Aortic smooth muscle cell (primary cell): Measurements from ENCODE around the gene MS4A2. TPM values are rescaled to one million over a fixed set of nuclear protein-coding genes. Genes with fewer than 3 reads are reported as not detected.

Source experiments
- total RNA-seq: library from RNA; depleted of rRNA; stranded (reverse); fragments of >200 nt; gene quantifications from 2 replicates; pipeline ENCODE4 v1.2.3, GENCODE V29; 2014

Gene MS4A2
- total RNA-seq: not detected in 2 replicates

DNA sequence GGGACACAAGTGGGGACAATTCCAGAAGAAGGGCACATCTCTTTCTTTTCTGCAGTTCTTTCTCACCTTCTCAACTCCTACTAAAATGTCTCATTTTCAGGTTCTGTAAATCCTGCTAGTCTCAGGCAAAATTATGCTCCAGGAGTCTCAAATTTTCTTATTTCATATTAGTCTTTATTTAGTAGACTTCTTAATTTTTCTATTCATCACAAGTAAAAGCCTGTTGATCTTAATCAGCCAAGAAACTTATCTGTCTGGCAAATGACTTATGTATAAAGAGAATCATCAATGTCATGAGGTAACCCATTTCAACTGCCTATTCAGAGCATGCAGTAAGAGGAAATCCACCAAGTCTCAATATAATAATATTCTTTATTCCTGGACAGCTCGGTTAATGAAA is at the start of gene MS4A2:
MS4A2 (plus strand) TSS at position 301 of the 400 bp plus-strand sequence. CDS start 102 bp downstream, outside the sequence.

DNA sequence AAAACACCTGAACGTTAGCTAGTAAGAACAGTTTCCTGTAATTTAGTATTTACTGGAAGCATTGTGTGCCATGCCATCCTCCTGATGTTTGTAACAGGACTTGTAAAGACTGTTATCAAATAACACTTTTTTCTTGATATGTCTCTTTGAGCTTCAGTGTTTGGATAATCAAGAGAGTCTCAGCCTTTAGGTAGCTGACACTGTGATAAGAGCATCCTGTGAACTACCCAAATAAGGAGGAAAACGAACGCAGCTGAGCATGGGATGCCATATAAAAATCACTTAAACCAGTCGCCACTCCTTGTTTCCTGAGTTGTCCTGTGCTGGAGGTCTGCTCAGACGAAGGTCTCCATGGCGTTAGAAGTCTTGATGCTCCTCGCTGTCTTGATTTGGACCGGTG is 48.4 kb upstream of the MS4A2 start, which contains the start of gene OOSP2:
OOSP2 (plus strand) TSS at position 301 of the 400 bp plus-strand sequence; CDS start at position 352, 51 bp downstream.

DNA sequence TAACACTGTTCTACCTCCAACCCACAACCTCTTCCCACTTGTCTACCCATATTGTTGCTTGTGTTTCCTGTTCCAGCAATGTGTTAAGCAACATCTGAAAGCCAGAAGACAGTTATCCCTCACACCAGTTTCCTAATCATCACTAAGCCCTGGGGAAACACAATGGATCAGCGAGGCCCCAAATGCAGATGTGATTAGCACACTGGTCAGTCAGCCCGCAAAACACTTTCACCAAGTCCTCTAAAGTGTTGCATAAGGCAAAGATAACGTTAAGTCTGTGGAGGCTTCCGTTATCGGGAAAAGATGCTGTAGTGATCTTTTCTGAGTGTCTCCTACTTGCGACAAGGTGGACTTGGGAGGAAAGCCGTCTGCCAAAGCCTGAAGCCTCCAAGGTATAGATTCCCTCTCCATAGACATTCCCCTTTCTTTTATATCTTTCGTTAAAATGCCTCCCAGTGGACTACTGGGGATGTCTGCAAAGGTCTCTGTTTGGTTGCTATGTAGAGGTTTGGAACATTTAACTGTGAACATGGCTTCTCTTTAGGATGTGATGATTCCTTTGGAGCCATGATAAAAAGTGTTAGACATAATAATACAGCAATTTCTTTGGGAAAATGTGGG is 32.0 kb upstream of the MS4A2 start, which contains the start of gene MS4A3:
MS4A3 (plus strand) TSS at position 317 of the 621 bp plus-strand sequence. CDS start 4,496 bp downstream, outside the sequence.

Other genes starting within 250 kb of the MS4A2 start
- gene CBLIF, start 243.2 kb upstream of the MS4A2 start, total RNA-seq: not detected in 2 replicates
- gene TCN1, start 222.2 kb upstream of the MS4A2 start, total RNA-seq: under 0.01 TPM in 1 of 2 replicates, not detected in the other
- not detected in 2 replicates for gene OOSP3, start 209.9 kb upstream of the MS4A2 start, total RNA-seq
- not detected in 2 replicates for gene OOSP1, start 150.2 kb upstream of the MS4A2 start, total RNA-seq
- not detected in 2 replicates for gene OOSP4A, start 124.6 kb upstream of the MS4A2 start, total RNA-seq
- gene OOSP4B, start 71.5 kb upstream of the MS4A2 start, total RNA-seq: not detected in 2 replicates
- gene OOSP2, start 48.3 kb upstream of the MS4A2 start, total RNA-seq: not detected in 2 replicates
- not detected in 2 replicates for gene MS4A3, start 32.0 kb upstream of the MS4A2 start, total RNA-seq
- not detected in 2 replicates for gene MS4A6A, start 94.4 kb downstream of the MS4A2 start, total RNA-seq
- gene MS4A4E, start 154.5 kb downstream of the MS4A2 start, total RNA-seq: not detected in 2 replicates
- not detected in 2 replicates for gene MS4A4A, start 192.0 kb downstream of the MS4A2 start, total RNA-seq
- gene MS4A6E, start 238.6 kb downstream of the MS4A2 start, total RNA-seq: not detected in 2 replicates